Mononuclear cell (primary cell): ENCODE measurements around the gene PAPPA. TPM values are rescaled to one million over a fixed set of nuclear protein-coding genes. Genes with fewer than 3 reads are reported as not detected.

Experiments used
- H3K27me3 ChIP-seq: 2 replicates; pipeline ENCODE4 v1.6.0; 2011; ENCODE audit warnings: low read length, control low read depth; ENCODE audit not compliant: insufficient read depth
- H3K4me1 ChIP-seq: 2 replicates; pipeline ENCODE4 v1.5.1; 2011; ENCODE audit warnings: mild to moderate bottlenecking, low read length, control low read depth; ENCODE audit not compliant: insufficient read depth
- H3K4me3 ChIP-seq: 2 replicates; pipeline ENCODE4 v1.5.1; 2011; ENCODE audit warnings: mild to moderate bottlenecking, low read length, moderate library complexity
- H3K9me3 ChIP-seq: 2 replicates; pipeline ENCODE4 v1.5.1; 2011; ENCODE audit warnings: low read depth, mild to moderate bottlenecking, control low read depth, low read length
- total RNA-seq: library from RNA; depleted of rRNA; stranded (reverse); fragments of >200 nt; gene quantifications from one replicate; pipeline ENCODE4 v1.2.3, GENCODE V29; 2012

PAPPA gene
- total RNA-seq, 1 donor: under 0.01 TPM

DNA sequence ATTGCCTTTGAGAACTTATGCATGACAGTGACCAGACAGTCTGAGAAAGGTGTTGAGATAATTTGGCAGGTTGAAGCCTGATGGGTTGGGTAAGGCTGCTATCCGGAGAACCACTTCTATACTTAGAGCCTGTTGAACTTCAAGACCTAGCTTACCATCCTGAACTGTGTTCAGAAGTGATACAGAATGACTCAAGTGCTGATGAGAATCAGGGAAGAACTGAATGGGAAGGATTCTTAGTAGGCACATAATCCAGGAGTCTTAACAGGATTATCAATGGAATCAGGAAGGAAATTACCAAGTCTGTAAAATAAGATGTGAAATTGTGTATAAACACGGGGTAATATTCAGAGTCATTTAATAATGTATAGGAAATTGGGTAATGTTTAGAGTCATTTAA lies 9.0 kb upstream of the PAPPA start:
- Histone ChIP-seq H3K9me3 (no peaks in the 10 kb centered on the region), H3K4me3 (no peak overlapping the region), H3K27me3 (peaks cover 3% of the 10 kb centered on the region), H3K4me1 (no peaks in the 10 kb centered on the region)

- no peaks in the 10 kb centered on the region for H3K4me1 ChIP-seq
- peaks cover 4% of the 10 kb centered on the region for H3K27me3 ChIP-seq
- H3K4me3 ChIP-seq: no peak overlapping the region
Observed at GRCh38 chr9:116145036-116145435, 8.6 kb upstream of the PAPPA start.

GRCh38 chr9:116147821-116148220 lies 5.8 kb upstream of the PAPPA start:
- Histone ChIP-seq H3K9me3 (no peaks in the 10 kb centered on the region), H3K27me3 (peaks cover 24% of the 10 kb centered on the region), H3K4me1 (no peaks in the 10 kb centered on the region), H3K4me3 (no peak overlapping the region)

More at GRCh38 chr9:116145036-116145435, 8.6 kb upstream of the PAPPA start:
- H3K9me3 ChIP-seq: no peaks in the 10 kb centered on the region

GRCh38 chr9:116149844-116150243 lies 3.7 kb upstream of the PAPPA start:
- Histone ChIP-seq H3K27me3 (peaks cover 35% of the 10 kb centered on the region), H3K4me1 (no peaks in the 10 kb centered on the region), H3K9me3 (no peaks in the 10 kb centered on the region), H3K4me3 (no peak overlapping the region)

DNA sequence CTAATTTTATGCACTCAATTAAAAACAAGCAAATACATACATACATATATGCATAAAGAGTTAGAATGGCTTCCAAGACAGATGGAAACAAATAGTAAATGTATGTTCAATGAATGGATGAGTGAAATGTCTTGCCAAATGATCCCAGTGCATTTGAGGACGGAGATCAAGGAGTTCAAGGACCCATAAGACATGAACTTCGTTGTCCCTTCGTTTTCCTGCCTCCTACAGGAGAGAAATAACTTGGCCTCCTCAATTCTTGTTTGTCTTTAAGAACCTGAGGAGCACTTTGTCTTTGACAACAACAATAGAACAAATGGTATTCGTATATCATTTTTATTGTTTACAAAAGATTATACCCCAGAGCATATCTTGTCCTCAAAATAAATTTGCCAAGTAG lies 2.4 kb upstream of the PAPPA start:
- Histone ChIP-seq H3K4me1 (no peaks in the 10 kb centered on the region), H3K27me3 (peaks cover 48% of the 10 kb centered on the region), H3K4me3 (no peak overlapping the region), H3K9me3 (no peaks in the 10 kb centered on the region)

DNA sequence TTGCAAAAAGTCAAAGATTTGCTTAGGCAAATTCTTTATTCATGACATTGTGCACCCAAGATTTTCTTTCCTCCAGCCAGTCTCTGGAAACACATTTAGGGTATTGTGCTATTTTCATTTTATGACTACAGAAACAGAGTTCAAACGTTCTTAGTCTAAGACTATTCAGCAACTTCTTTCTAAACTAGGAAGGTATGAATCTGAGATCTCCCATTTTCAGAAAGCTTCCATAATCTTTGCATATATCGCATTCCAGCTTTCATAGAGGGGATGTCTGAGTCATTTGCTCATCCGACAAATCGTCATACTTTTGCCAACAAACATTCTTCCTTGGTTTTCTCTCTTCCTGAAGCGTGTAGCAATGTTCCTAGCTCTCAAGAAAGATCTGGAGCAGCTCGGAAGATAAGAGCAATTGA lies 1.6 kb upstream of the PAPPA start:
- Histone ChIP-seq H3K4me3 (no peak overlapping the region), H3K27me3 (peaks cover 55% of the 10 kb centered on the region), H3K4me1 (no peaks in the 10 kb centered on the region), H3K9me3 (no peaks in the 10 kb centered on the region)

DNA sequence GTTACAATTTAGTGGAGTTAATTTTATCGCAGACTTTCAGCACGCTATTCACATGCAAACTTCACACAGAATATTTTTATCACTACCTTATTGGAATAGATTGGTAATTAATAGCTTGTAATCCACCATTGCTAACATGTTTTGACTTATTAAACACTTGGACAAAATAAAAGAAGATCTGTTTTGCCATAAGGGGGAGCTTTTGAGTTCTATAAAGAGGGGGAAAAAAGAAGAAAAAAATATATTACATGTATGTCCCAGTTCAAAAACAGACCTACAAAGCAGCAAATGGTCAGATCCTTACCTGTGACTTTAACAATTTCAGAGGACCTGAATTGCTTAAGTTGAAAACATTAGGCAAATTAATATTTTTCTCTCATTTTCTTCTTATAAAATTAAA lies 1.2 kb upstream of the PAPPA start:
- peaks cover 59% of the 10 kb centered on the region for H3K27me3 ChIP-seq
- H3K4me1 ChIP-seq: no peaks in the 10 kb centered on the region
- no peak overlapping the region for H3K4me3 ChIP-seq

GRCh38 chr9:116152941-116153764 lies 438 bp upstream of the PAPPA start:
- H3K4me1 ChIP-seq: no peaks in the 10 kb centered on the region
- peaks cover 67% of the 10 kb centered on the region for H3K27me3 ChIP-seq
- H3K9me3 ChIP-seq: no peaks in the 10 kb centered on the region
- H3K4me3 ChIP-seq: no peak overlapping the region

More for the DNA sequence above, 1.2 kb upstream of the PAPPA start:
- no peaks in the 10 kb centered on the region for H3K9me3 ChIP-seq

GRCh38 chr9:116154334-116154975 lies 864 bp downstream of the PAPPA start:
- H3K27me3 ChIP-seq: peaks cover 72% of the 10 kb centered on the region
- H3K4me1 ChIP-seq: no peaks in the 10 kb centered on the region
- no peak overlapping the region for H3K4me3 ChIP-seq
- H3K9me3 ChIP-seq: no peaks in the 10 kb centered on the region

GRCh38 chr9:116154976-116155697 lies 1.5 kb downstream of the PAPPA start:
- Histone ChIP-seq H3K9me3 (no peaks in the 10 kb centered on the region), H3K4me1 (no peaks in the 10 kb centered on the region), H3K27me3 (peaks cover 70% of the 10 kb centered on the region), H3K4me3 (no peak overlapping the region)

DNA sequence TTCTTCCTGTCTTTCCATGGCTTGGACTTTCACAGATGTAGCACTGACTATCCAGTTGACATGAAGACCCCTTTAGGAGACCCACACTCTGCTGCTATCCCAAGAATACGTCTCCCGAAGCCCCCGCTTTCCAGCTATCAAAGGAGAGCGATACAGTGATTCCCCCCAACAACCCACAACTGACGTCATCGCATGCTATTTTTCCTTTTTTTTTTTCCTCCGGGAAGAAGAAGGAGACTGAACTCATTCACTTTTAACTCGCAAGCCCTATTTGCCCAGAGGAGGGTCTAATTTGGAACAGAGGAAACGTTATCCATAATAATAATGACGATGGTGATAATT lies 2.1 kb downstream of the PAPPA start:
- H3K4me1 ChIP-seq: no peaks in the 10 kb centered on the region
- peaks cover 64% of the 10 kb centered on the region for H3K27me3 ChIP-seq

GRCh38 chr9:116156621-116157314 lies 3.2 kb downstream of the PAPPA start:
- H3K4me1 ChIP-seq: no peaks in the 10 kb centered on the region
- H3K27me3 ChIP-seq: peaks cover 61% of the 10 kb centered on the region
- H3K9me3 ChIP-seq: no peaks in the 10 kb centered on the region
- H3K4me3 ChIP-seq: no peak overlapping the region

More for the DNA sequence above, 2.1 kb downstream of the PAPPA start:
- Histone ChIP-seq H3K4me3 (no peak overlapping the region), H3K9me3 (no peaks in the 10 kb centered on the region)

- peaks cover 53% of the 10 kb centered on the region for H3K27me3 ChIP-seq
- H3K9me3 ChIP-seq: no peaks in the 10 kb centered on the region
- no peak overlapping the region for H3K4me3 ChIP-seq
- no peaks in the 10 kb centered on the region for H3K4me1 ChIP-seq
Observed at GRCh38 chr9:116157436-116158138, 4.0 kb downstream of the PAPPA start.
